Breast epithelium (tissue), 3 donors: ENCODE measurements around the gene PSMG4.

Experiments used
- POLR2A ChIP-seq: fragments of 450-650 bp; IDR thresholded peaks from one replicate; pipeline ENCODE4 v1.6.1; 2016; ENCODE audit warnings: antibody characterized with exemption, mild to moderate bottlenecking, moderate library complexity
- POLR2AphosphoS5 ChIP-seq, 3 donors: sonication (generic); formaldehyde crosslinking; IDR thresholded peaks; one replicate each; pipeline ENCODE4 v1.6.1; 2017; ENCODE audit warnings: antibody characterized with exemption in 3 of 3
- TF ChIP-seq, protein P1 (sequence below), 3 donors: fragments of 450-650 bp; IDR thresholded peaks; one replicate each; pipeline ENCODE4 v1.5.1; 2016 to 2017; ENCODE audit warnings: antibody characterized with exemption in 3 of 3, mild to moderate bottlenecking in 3 of 3, moderate library complexity in 3 of 3

DNA sequence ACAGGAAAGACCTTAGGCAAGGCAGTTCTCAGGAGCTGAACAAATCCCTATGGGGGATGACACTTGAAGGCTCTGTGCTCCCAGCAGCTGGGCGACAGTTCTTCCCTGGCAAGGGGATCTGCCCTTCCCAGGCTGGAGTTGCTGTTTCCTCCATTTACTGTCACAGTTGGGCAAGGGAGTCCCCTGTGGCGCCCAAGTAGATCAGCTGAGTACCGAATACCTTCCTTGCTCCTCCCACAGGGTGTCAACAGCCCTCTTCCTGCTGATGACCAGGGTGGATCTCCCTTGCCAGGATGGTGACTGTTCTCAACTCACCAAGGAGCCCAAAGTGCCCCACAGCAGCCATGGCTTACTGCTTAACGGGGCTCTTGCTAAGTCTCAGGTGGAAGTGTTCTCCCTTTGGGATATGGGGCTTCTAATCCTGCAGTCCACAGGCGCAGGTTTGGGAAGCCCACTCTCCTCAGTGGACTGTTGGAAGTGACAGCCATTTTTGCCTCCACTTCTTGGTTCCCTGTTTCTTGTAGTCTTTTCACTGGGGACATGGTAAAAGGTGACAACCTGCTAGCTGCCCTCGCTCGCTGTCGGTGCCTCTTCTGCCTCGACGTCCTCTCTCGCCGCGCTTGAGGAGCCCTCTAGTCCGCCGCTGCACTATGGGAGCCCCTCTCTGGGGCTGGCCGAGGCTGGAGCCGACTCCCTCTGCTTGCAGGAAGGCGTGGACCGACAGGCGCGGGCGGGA lies 5.7 kb upstream of the PSMG4 start:
- TF ChIP-seq, protein P1, sequence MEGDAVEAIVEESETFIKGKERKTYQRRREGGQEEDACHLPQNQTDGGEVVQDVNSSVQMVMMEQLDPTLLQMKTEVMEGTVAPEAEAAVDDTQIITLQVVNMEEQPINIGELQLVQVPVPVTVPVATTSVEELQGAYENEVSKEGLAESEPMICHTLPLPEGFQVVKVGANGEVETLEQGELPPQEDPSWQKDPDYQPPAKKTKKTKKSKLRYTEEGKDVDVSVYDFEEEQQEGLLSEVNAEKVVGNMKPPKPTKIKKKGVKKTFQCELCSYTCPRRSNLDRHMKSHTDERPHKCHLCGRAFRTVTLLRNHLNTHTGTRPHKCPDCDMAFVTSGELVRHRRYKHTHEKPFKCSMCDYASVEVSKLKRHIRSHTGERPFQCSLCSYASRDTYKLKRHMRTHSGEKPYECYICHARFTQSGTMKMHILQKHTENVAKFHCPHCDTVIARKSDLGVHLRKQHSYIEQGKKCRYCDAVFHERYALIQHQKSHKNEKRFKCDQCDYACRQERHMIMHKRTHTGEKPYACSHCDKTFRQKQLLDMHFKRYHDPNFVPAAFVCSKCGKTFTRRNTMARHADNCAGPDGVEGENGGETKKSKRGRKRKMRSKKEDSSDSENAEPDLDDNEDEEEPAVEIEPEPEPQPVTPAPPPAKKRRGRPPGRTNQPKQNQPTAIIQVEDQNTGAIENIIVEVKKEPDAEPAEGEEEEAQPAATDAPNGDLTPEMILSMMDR (IDR thresholded peaks at IDR 0.05): no peak
- no peak for TF ChIP-seq POLR2A
- no peak for TF ChIP-seq POLR2AphosphoS5 (IDR thresholded peaks at IDR 0.05)
